C4-2B (cell line): ENCODE measurements around the gene HES5.

Experiments used
- ZFX ChIP-seq: fragments of 450-650 bp; IDR thresholded peaks from 2 replicates; pipeline ENCODE4 v1.6.1; 2017
- TF ChIP-seq, protein P1 (sequence below): fragments of 450-650 bp; conservative IDR thresholded peaks from 2 replicates; pipeline ENCODE4 v1.5.1; 2017; ENCODE audit warnings: mild to moderate bottlenecking

DNA sequence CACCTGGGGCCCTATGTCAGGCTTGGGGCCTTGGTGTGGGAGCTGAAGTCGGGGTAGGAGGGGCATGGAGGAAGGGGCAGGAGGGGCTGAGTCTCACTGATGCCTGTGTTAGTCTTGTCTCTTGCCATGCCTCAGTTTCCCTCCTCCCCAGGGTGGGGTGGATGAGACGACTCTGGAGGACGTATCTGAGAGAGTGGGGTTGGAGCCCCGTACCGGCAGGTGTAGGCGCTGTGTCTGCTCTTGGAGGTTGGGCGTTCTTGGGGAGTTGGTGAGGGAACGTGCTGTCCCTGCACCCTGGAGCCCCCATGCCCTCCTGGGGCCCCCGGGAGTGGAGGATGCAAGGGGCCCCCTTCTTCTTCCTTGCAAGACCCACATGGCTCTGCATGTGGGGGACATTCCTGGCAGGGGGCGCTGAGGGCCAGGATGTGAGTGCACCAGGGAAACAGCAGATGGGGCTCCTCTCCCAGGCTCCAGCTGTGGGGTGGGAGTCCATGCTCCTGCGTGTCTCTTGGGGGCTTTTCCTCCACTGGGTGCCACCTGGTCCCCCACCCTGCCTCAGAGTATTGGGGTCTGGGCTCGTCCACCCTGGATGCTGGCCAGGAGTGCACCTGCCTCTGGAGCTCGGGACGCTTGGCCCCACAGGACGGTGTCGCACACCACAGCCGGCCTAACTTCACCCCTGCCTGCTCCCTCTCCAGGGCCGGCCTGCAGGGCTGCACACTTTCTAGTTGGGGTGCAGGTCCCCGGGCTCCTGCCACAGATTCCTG lies 24.7 kb upstream of the HES5 start:
- TF ChIP-seq, protein P1, sequence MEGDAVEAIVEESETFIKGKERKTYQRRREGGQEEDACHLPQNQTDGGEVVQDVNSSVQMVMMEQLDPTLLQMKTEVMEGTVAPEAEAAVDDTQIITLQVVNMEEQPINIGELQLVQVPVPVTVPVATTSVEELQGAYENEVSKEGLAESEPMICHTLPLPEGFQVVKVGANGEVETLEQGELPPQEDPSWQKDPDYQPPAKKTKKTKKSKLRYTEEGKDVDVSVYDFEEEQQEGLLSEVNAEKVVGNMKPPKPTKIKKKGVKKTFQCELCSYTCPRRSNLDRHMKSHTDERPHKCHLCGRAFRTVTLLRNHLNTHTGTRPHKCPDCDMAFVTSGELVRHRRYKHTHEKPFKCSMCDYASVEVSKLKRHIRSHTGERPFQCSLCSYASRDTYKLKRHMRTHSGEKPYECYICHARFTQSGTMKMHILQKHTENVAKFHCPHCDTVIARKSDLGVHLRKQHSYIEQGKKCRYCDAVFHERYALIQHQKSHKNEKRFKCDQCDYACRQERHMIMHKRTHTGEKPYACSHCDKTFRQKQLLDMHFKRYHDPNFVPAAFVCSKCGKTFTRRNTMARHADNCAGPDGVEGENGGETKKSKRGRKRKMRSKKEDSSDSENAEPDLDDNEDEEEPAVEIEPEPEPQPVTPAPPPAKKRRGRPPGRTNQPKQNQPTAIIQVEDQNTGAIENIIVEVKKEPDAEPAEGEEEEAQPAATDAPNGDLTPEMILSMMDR: no peak; the same call in 1 of the 2 replicates
- TF ChIP-seq ZFX: no peak
